Smooth muscle cell (in vitro differentiated cells): Measurements from ENCODE around the gene FOXN4. TPM values are rescaled to one million over a fixed set of nuclear protein-coding genes. Genes with fewer than 3 reads are reported as not detected.

Experiments used
- DNase-seq: peaks from one replicate; lab custom pipeline; 2025; ENCODE audit not compliant: unreplicated experiment; lab: John Stamatoyannopoulos, UW
- H2AFZ ChIP-seq: fragments of 200-600 bp; sonication (generic); 2 replicates; pipeline ENCODE4 v1.6.0; 2016; ENCODE audit warnings: antibody characterized with exemption, low read depth, mild to moderate bottlenecking
- H3F3A ChIP-seq: fragments of 200-600 bp; sonication (generic); 2 replicates; pipeline ENCODE4 v1.6.0; 2017; ENCODE audit warnings: antibody characterized with exemption, low read depth
- H3K27ac ChIP-seq: fragments of 200-600 bp; sonication (generic); 2 replicates; pipeline ENCODE4 v1.5.1; 2016; ENCODE audit warnings: low read depth, mild to moderate bottlenecking
- H3K27me3 ChIP-seq: fragments of 200-600 bp; sonication (generic); 2 replicates; pipeline ENCODE4 v1.6.1; 2016; ENCODE audit warnings: low read depth, mild to moderate bottlenecking
- H3K36me3 ChIP-seq: fragments of 200-600 bp; sonication (generic); 2 replicates; pipeline ENCODE4 v1.5.1; 2016; ENCODE audit warnings: low read depth
- H3K4me1 ChIP-seq: fragments of 200-600 bp; sonication (generic); 2 replicates; pipeline ENCODE4 v1.5.1; 2016; ENCODE audit warnings: low read depth
- H3K4me2 ChIP-seq: fragments of 200-600 bp; sonication (generic); 2 replicates; pipeline ENCODE4 v1.6.0; 2016; ENCODE audit warnings: mild to moderate bottlenecking
- H3K4me3 ChIP-seq: fragments of 200-600 bp; sonication (generic); 2 replicates; pipeline ENCODE4 v1.5.1; 2016; ENCODE audit warnings: mild to moderate bottlenecking
- H3K79me2 ChIP-seq: fragments of 200-600 bp; sonication (generic); 2 replicates; pipeline ENCODE4 v1.6.0; 2016; ENCODE audit warnings: low read depth, mild to moderate bottlenecking
- H3K9ac ChIP-seq: fragments of 200-600 bp; sonication (generic); 2 replicates; pipeline ENCODE4 v1.6.0; 2016; ENCODE audit warnings: low read depth
- H3K9me3 ChIP-seq: fragments of 200-600 bp; sonication (generic); replicated peaks from 2 replicates; pipeline ENCODE4 v1.5.1; 2016; ENCODE audit warnings: low read depth
- H4K20me1 ChIP-seq: fragments of 200-600 bp; sonication (generic); 2 replicates; pipeline ENCODE4 v1.6.0; 2016; ENCODE audit warnings: low read depth
- CTCF ChIP-seq: fragments of 200-600 bp; sonication (generic); IDR thresholded peaks from 2 replicates; pipeline ENCODE4 v1.5.1; 2017; ENCODE audit warnings: borderline replicate concordance, mild to moderate bottlenecking, antibody characterized with exemption; ENCODE audit not compliant: insufficient read depth, poor library complexity, severe bottlenecking
- WGBS: methylation state at CpG from one replicate; pipeline ENCODE4 v1.1.7; 2016; ENCODE audit warnings: low lambda C conversion rate; 5-methylcytosine and 5-hydroxymethylcytosine counted together
- polyA plus RNA-seq: library from polyadenylated mRNA; unstranded; fragments of >200 nt; fragmentation: Nextera tagmentation; extraction: Ambion mirVana; gene quantifications from 2 replicates; pipeline ENCODE4 v1.2.1, GENCODE V29; 2016
- total RNA-seq: library from RNA; depleted of rRNA; stranded (reverse); fragments of >200 nt; gene quantifications from 2 replicates; pipeline ENCODE4 v1.2.3, GENCODE V29; 2014

Gene FOXN4
- total and polyA plus RNA-seq, 2 experiments from 2014 or later, result not detected

GRCh38 chr12:109286652-109287051 is 22.4 kb downstream of the FOXN4 start:
- DNase-seq, result no peak
- WGBS, result 84% methylated on average over 3 of the region's 4 CpGs
- no peaks in the 10 kb centered on the region for H3K9me3 ChIP-seq

GRCh38 chr12:109286252-109286651 is 22.8 kb downstream of the FOXN4 start:
- no peak for TF ChIP-seq CTCF
- no peak overlapping the region for H3K9ac ChIP-seq
- no peaks in the 10 kb centered on the region for H3K27me3 ChIP-seq
- no peak overlapping the region for H2AFZ ChIP-seq
- no peak overlapping the region for H3K4me3 ChIP-seq
- no peaks in the 10 kb centered on the region for H3K79me2 ChIP-seq
- no peak overlapping the region for H3K27ac ChIP-seq
- DNase-seq, result no peak
- no peaks in the 10 kb centered on the region for H4K20me1 ChIP-seq
- H3K36me3 ChIP-seq, result no peaks in the 10 kb centered on the region
- no peaks in the 10 kb centered on the region for H3K9me3 ChIP-seq
- H3K4me1 ChIP-seq, result peaks cover 3% of the 10 kb centered on the region
- H3K4me2 ChIP-seq, result no peak overlapping the region
- no peaks in the 10 kb centered on the region for H3F3A ChIP-seq

More at GRCh38 chr12:109286652-109287051, 22.4 kb downstream of the FOXN4 start:
- H3K27me3 ChIP-seq, result no peaks in the 10 kb centered on the region
- no peak for TF ChIP-seq CTCF
- no peaks in the 10 kb centered on the region for H3K79me2 ChIP-seq
- H2AFZ ChIP-seq, result no peak overlapping the region
- no peaks in the 10 kb centered on the region for H4K20me1 ChIP-seq
- no peak overlapping the region for H3K27ac ChIP-seq
- H3K4me2 ChIP-seq, result no peak overlapping the region
- no peaks in the 10 kb centered on the region for H3K36me3 ChIP-seq
- H3K4me3 ChIP-seq, result no peak overlapping the region
- peaks cover 7% of the 10 kb centered on the region for H3K4me1 ChIP-seq
- no peaks in the 10 kb centered on the region for H3F3A ChIP-seq
- no peak overlapping the region for H3K9ac ChIP-seq

DNA sequence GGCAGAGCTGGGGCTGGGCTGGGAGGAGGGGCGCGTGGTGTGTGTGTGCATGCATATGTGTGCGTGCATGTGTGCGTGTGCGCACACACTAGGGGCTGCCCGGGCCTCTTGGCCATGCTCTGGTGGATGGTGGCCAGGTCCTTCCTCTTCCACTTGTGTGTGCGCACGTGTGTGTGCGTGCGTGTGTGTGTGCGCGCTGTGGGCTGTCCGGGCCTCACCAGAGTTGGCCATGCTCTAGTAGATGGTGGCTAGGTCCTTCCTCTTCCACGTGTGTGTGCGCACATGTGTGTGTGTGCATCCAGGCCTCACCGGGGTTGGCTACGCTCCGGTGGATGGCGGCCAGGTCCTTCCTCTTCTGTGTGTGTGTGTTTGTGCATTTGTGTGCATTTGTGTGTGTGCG is 24.7 kb downstream of the FOXN4 start:
- WGBS, result 91% methylated on average over 20 of the region's 20 CpGs
- DNase-seq, result no peak
- H3K4me2 ChIP-seq, result no peak overlapping the region
- TF ChIP-seq CTCF, result no peak
- no peaks in the 10 kb centered on the region for H3F3A ChIP-seq
- no peak overlapping the region for H2AFZ ChIP-seq
- no peaks in the 10 kb centered on the region for H3K9me3 ChIP-seq
- no peaks in the 10 kb centered on the region for H4K20me1 ChIP-seq
- no peaks in the 10 kb centered on the region for H3K4me1 ChIP-seq
- no peak overlapping the region for H3K4me3 ChIP-seq
- H3K27me3 ChIP-seq, result no peaks in the 10 kb centered on the region
- H3K9ac ChIP-seq, result no peak overlapping the region
- H3K27ac ChIP-seq, result no peak overlapping the region
- no peaks in the 10 kb centered on the region for H3K36me3 ChIP-seq
- H3K79me2 ChIP-seq, result no peaks in the 10 kb centered on the region

DNA sequence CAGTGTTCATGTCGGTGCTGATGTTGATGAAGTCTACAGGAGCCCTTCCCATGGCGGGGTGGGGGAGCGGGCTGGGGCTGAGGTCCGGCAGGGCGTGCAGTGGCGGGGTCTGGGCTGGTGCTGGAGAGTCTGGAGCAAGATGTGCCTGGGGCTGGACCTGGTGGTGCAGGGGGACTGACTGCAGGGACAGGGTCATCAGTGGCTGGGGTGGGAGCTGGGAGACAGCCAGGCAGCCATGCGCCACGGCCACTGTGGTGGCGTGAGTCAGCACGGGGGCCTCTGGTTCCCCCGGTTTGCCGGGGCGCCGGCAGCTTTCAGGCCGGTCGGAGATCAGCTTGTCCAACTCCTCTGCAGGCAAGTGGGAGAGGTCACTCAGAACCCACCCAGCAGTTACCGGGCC is 27.6 kb downstream of the FOXN4 start:
- Histone ChIP-seq H3K27ac (no peak overlapping the region), H3K4me2 (no peak overlapping the region)

More for the DNA sequence above, 27.6 kb downstream of the FOXN4 start:
- Histone ChIP-seq H2AFZ (no peak overlapping the region), H4K20me1 (no peaks in the 10 kb centered on the region), H3K27me3 (no peaks in the 10 kb centered on the region), H3K9ac (no peak overlapping the region), H3K4me1 (no peaks in the 10 kb centered on the region), H3K9me3 (no peaks in the 10 kb centered on the region), H3K4me3 (no peak overlapping the region), H3K79me2 (no peaks in the 10 kb centered on the region), H3F3A (no peaks in the 10 kb centered on the region), H3K36me3 (no peaks in the 10 kb centered on the region)
- TF ChIP-seq CTCF, result no peak
- 94% methylated on average over 14 of the region's 17 CpGs for whole genome bisulfite sequencing
- DNase-seq, result no peak
